ENCODE results near the gene BTBD9.

Gene BTBD9

GRCh38 chr6:38588631-38589366 is 50.9 kb downstream of the BTBD9 start:
- Histone ChIP-seq H3F3A (ENCODE audit: control insufficient read depth, insufficient read depth) (no peaks in the 10 kb centered on the region), H3K79me2 (ENCODE audit: control insufficient read depth, low read length) (no peaks in the 10 kb centered on the region), H3K36me3 (ENCODE audit: control insufficient read depth, low read length) (no peaks in the 10 kb centered on the region), H3K4me1 (ENCODE audit: control insufficient read depth, low read length) (no peaks in the 10 kb centered on the region), H3K9me2 (replicated peaks; ENCODE audit: control insufficient read depth, low read length) (no peaks in the 10 kb centered on the region), H3K4me3 (ENCODE audit: low read length) (no peak overlapping the region), H3K27ac (ENCODE audit: low read depth, low read length) (no peak overlapping the region), H3K4me2 (ENCODE audit: low read length) (no peak overlapping the region), H3K27me3 (ENCODE audit: control insufficient read depth, low read length) (no peaks in the 10 kb centered on the region), H4K20me1 (ENCODE audit: control insufficient read depth, insufficient read depth, low read depth, low read length) (no peaks in the 10 kb centered on the region), H3K9me3 (ENCODE audit: control insufficient read depth, insufficient read depth, low read length) (no peaks in the 10 kb centered on the region)
- TF ChIP-seq EZH2phosphoT487 (IDR thresholded peaks at IDR 0.05; ENCODE audit: borderline replicate concordance, low read length), result no peak

GRCh38 chr6:38587766-38588362 is 51.9 kb downstream of the BTBD9 start:
- H3K27me3 ChIP-seq (ENCODE audit: control insufficient read depth, low read length), result no peaks in the 10 kb centered on the region
- H3K27ac ChIP-seq (ENCODE audit: low read depth, low read length), result no peak overlapping the region
- no peak overlapping the region for H3K4me3 ChIP-seq (ENCODE audit: low read length)
- no peaks in the 10 kb centered on the region for H3K4me1 ChIP-seq (ENCODE audit: control insufficient read depth, low read length)
- no peak overlapping the region for H3K4me2 ChIP-seq (ENCODE audit: low read length)
- H3K79me2 ChIP-seq (ENCODE audit: control insufficient read depth, low read length), result no peaks in the 10 kb centered on the region
- no peaks in the 10 kb centered on the region for H3K36me3 ChIP-seq (ENCODE audit: control insufficient read depth, low read length)
- H3K9me3 ChIP-seq (ENCODE audit: control insufficient read depth, insufficient read depth, low read length), result no peaks in the 10 kb centered on the region
- no peaks in the 10 kb centered on the region for H3F3A ChIP-seq (ENCODE audit: control insufficient read depth, insufficient read depth)
- TF ChIP-seq CTCF (IDR thresholded peaks at IDR 0.05; ENCODE audit: low read depth, low read length, poor library complexity, severe bottlenecking) (no peak), EZH2phosphoT487 (IDR thresholded peaks at IDR 0.05; ENCODE audit: borderline replicate concordance, low read length) (no peak)
- no peaks in the 10 kb centered on the region for H3K9me2 ChIP-seq (replicated peaks; ENCODE audit: control insufficient read depth, low read length)
- no peaks in the 10 kb centered on the region for H4K20me1 ChIP-seq (ENCODE audit: control insufficient read depth, insufficient read depth, low read depth, low read length)

- Histone ChIP-seq H3K9me2 (replicated peaks; ENCODE audit: control insufficient read depth, low read length) (no peaks in the 10 kb centered on the region), H3K27me3 (ENCODE audit: control insufficient read depth, low read length) (no peaks in the 10 kb centered on the region), H3K36me3 (ENCODE audit: control insufficient read depth, low read length) (no peaks in the 10 kb centered on the region), H3K27ac (ENCODE audit: low read depth, low read length) (no peak overlapping the region), H4K20me1 (ENCODE audit: control insufficient read depth, insufficient read depth, low read depth, low read length) (no peaks in the 10 kb centered on the region), H3F3A (ENCODE audit: control insufficient read depth, insufficient read depth) (no peaks in the 10 kb centered on the region), H3K4me2 (ENCODE audit: low read length) (no peak overlapping the region), H3K4me1 (ENCODE audit: control insufficient read depth, low read length) (no peaks in the 10 kb centered on the region), H3K9me3 (ENCODE audit: control insufficient read depth, insufficient read depth, low read length) (no peaks in the 10 kb centered on the region), H3K4me3 (ENCODE audit: low read length) (no peak overlapping the region), H3K79me2 (ENCODE audit: control insufficient read depth, low read length) (no peaks in the 10 kb centered on the region)
- TF ChIP-seq CTCF (IDR thresholded peaks at IDR 0.05; ENCODE audit: low read depth, low read length, poor library complexity, severe bottlenecking) (no peak), EZH2phosphoT487 (IDR thresholded peaks at IDR 0.05; ENCODE audit: borderline replicate concordance, low read length) (no peak)
These were observed 52.7 kb downstream of the BTBD9 start for GRCh38 chr6:38586992-38587391.

- Histone ChIP-seq H3K4me3 (ENCODE audit: low read length) (no peak overlapping the region), H3F3A (ENCODE audit: control insufficient read depth, insufficient read depth) (no peaks in the 10 kb centered on the region), H4K20me1 (ENCODE audit: control insufficient read depth, insufficient read depth, low read depth, low read length) (no peaks in the 10 kb centered on the region), H3K9me3 (ENCODE audit: control insufficient read depth, insufficient read depth, low read length) (no peaks in the 10 kb centered on the region), H3K4me2 (ENCODE audit: low read length) (no peak overlapping the region), H3K9me2 (replicated peaks; ENCODE audit: control insufficient read depth, low read length) (no peaks in the 10 kb centered on the region), H3K79me2 (ENCODE audit: control insufficient read depth, low read length) (no peaks in the 10 kb centered on the region), H3K36me3 (ENCODE audit: control insufficient read depth, low read length) (no peaks in the 10 kb centered on the region), H3K27ac (ENCODE audit: low read depth, low read length) (no peak overlapping the region), H3K4me1 (ENCODE audit: control insufficient read depth, low read length) (no peaks in the 10 kb centered on the region), H3K27me3 (ENCODE audit: control insufficient read depth, low read length) (no peaks in the 10 kb centered on the region)
- TF ChIP-seq EZH2phosphoT487 (IDR thresholded peaks at IDR 0.05; ENCODE audit: borderline replicate concordance, low read length), result no peak
- TF ChIP-seq CTCF (IDR thresholded peaks at IDR 0.05; ENCODE audit: low read depth, low read length, poor library complexity, severe bottlenecking), result no peak
These were observed 55.0 kb downstream of the BTBD9 start for GRCh38 chr6:38584731-38585130.

Measured in DOHH2 (cell line).